Panc1 (cell line): Measurements from ENCODE around the gene SUPT20HL2. TPM values are rescaled to one million over a fixed set of nuclear protein-coding genes. Genes with fewer than 3 reads are reported as not detected.

Experiments
- ATAC-seq: fragments of 200-7000 bp; cut with Tn5 transposase; 2 replicates; pipeline ENCODE4 v1.9.1; 2020; ENCODE audit warnings: mild to moderate bottlenecking, moderate library complexity
- BruUV-seq: library from RNA; stranded (reverse); fragments of 400-500 nt; replicated peaks from 2 replicates; lab custom pipeline; 2021; lab: Mats Ljungman, UMichigan
- CTCF ChIA-PET: fragments of 300-600 bp; sonication (Branson Sonifier 250); formaldehyde crosslinking; loops from one replicate; lab custom pipeline; 2022; ENCODE audit warnings: antibody characterized with exemption; lab: Charles Lee
- POLR2A ChIA-PET: fragments of 300-600 bp; sonication (Branson Sonifier 250); formaldehyde crosslinking; loops from one replicate; lab custom pipeline; 2022; ENCODE audit warnings: antibody characterized with exemption; lab: Charles Lee
- DNase-seq: peaks from one replicate; pipeline ENCODE4 v3.0.0-alpha.2; 2010; ENCODE audit warnings: low read depth, low spot score
- H3K27ac ChIP-seq: 2 replicates; pipeline ENCODE4 v1.5.1; 2011; ENCODE audit warnings: mild to moderate bottlenecking, low read length, inconsistent platforms
- H3K27me3 ChIP-seq: fragments of 200-500 bp; sonication (Bioruptor generic); 2 replicates; pipeline ENCODE4 v1.6.0; 2014; ENCODE audit warnings: low read length, inconsistent platforms; ENCODE audit not compliant: control insufficient read depth, insufficient read depth
- H3K36me3 ChIP-seq: fragments of 200-500 bp; sonication (Bioruptor generic); 2 replicates; pipeline ENCODE4 v1.5.1; 2014; ENCODE audit warnings: inconsistent platforms, mild to moderate bottlenecking, low read length, moderate library complexity; ENCODE audit not compliant: control insufficient read depth, insufficient read depth
- H3K4me1 ChIP-seq: 2 replicates; pipeline ENCODE4 v1.5.1; 2011; ENCODE audit warnings: inconsistent platforms, mild to moderate bottlenecking, low read length, moderate library complexity; ENCODE audit not compliant: control insufficient read depth, insufficient read depth
- H3K4me3 ChIP-seq, 2 experiments: 2 replicates each; pipeline ENCODE4 v1.5.1; 2011 to 2012; ENCODE audit warnings: low read depth in 2 of 2, low read length in 2 of 2, mild to moderate bottlenecking in 2 of 2, inconsistent platforms in 1 of 2, moderate library complexity in 1 of 2
- H3K9me3 ChIP-seq: fragments of 200-500 bp; sonication (Bioruptor generic); 2 replicates; pipeline ENCODE4 v1.5.1; 2014; ENCODE audit warnings: low read depth, mild to moderate bottlenecking, inconsistent platforms, low read length, moderate library complexity; ENCODE audit not compliant: control insufficient read depth, insufficient read depth
- CTCF ChIP-seq: fragments of 450-650 bp; IDR thresholded peaks from 2 replicates; pipeline ENCODE4 v1.5.1; 2017; ENCODE audit warnings: mild to moderate bottlenecking
- POLR2AphosphoS5 ChIP-seq: IDR thresholded peaks from 2 replicates; pipeline ENCODE4 v1.6.1; 2012; ENCODE audit warnings: mild to moderate bottlenecking, low read depth, low read length, moderate library complexity
- REST ChIP-seq, 2 experiments: IDR thresholded peaks; 2 replicates each; pipeline ENCODE4 v1.6.1; 2011 to 2012; ENCODE audit warnings: low read depth in 2 of 2, control low read depth in 1 of 2, low read length in 1 of 2, mild to moderate bottlenecking in 1 of 2, moderate library complexity in 1 of 2; ENCODE audit not compliant: insufficient read depth in 1 of 2
- SIN3A ChIP-seq: IDR thresholded peaks from 2 replicates; pipeline ENCODE4 v1.6.1; 2012; ENCODE audit warnings: low read depth, mild to moderate bottlenecking, low read length, moderate library complexity, borderline replicate concordance; ENCODE audit not compliant: insufficient read depth
- TCF7L2 ChIP-seq: IDR thresholded peaks from 2 replicates; pipeline ENCODE4 v1.6.1; 2011; ENCODE audit warnings: mild to moderate bottlenecking, low read depth, low read length, inconsistent platforms
- in situ Hi-C: cut with HindIII; loops from 2 replicates; pipeline ENCODE4 v1.10.0; 2016; ENCODE audit warnings: low sequenced_read_pairs, low pct_unique_long_range_greater_than_20kb
- intact Hi-C: fragments of 100-400 bp; cut with micrococcal nuclease; formaldehyde crosslinking; loops from one replicate; pipeline ENCODE4 v1.10.0; 2022; ENCODE audit not compliant: unreplicated experiment
- total RNA-seq: library from RNA; stranded (reverse); gene quantifications from one replicate; pipeline ENCODE4 v1.2.1, GENCODE V29; 2021; ENCODE audit not compliant: unreplicated experiment

Gene SUPT20HL2
- total RNA-seq, 1 experiment from 2014 or later: not detected

GRCh38 chrX:24266996-24267395, 46.9 kb downstream of the SUPT20HL2 start:
- intact Hi-C loops: no loop called here
- no peaks in the 10 kb centered on the region for H3K4me1 ChIP-seq
- DNase-seq (no peak), ATAC-seq (no peak)
- H3K4me3 ChIP-seq: no peak overlapping the region
- H3K27me3 ChIP-seq: no peaks in the 10 kb centered on the region
- ChIA-PET POLR2A (no interaction called here), CTCF (no interaction called here)
- no peak for TF ChIP-seq SIN3A
- TF ChIP-seq CTCF: no peak
- TF ChIP-seq POLR2AphosphoS5: no peak
- TF ChIP-seq REST (IDR thresholded peaks at IDR 0.05; ENCODE audit: insufficient read depth in 1 of 2, low read depth in 2 of 2, low read length in 1 of 2): no peak
- TF ChIP-seq TCF7L2: no peak
- BruUV-seq: no TSS peak
- no peak overlapping the region for H3K27ac ChIP-seq
- H3K36me3 ChIP-seq: no peaks in the 10 kb centered on the region
- in situ Hi-C loops: no loop called here
- H3K9me3 ChIP-seq: no peaks in the 10 kb centered on the region

- POLR2A ChIA-PET: no interaction called here
- intact Hi-C loops: no loop called here
- ATAC-seq: no peak
- in situ Hi-C loops: no loop called here
- CTCF ChIA-PET: no interaction called here
- no peaks in the 10 kb centered on the region for H3K36me3 ChIP-seq
- TF ChIP-seq SIN3A (no peak), POLR2AphosphoS5 (no peak), CTCF (no peak), TCF7L2 (no peak), REST (IDR thresholded peaks at IDR 0.05; ENCODE audit: insufficient read depth in 1 of 2, low read depth in 2 of 2, low read length in 1 of 2) (no peak)
- DNase-seq: no peak
- H3K27me3 ChIP-seq: no peaks in the 10 kb centered on the region
- H3K9me3 ChIP-seq: no peaks in the 10 kb centered on the region
- no peak overlapping the region for H3K4me3 ChIP-seq
- no TSS peak for BruUV-seq
- H3K4me1 ChIP-seq: no peaks in the 10 kb centered on the region
- no peak overlapping the region for H3K27ac ChIP-seq
Measured at GRCh38 chrX:24264383-24264782, 49.5 kb downstream of the SUPT20HL2 start.
